Sigmoid colon (tissue), 7 donors: ENCODE data around the gene STAT4. TPM values are rescaled to one million over a fixed set of nuclear protein-coding genes. Genes with fewer than 3 reads are reported as not detected.

Experiments used
- DNase-seq: peaks from one replicate; pipeline ENCODE4 v3.0.0-alpha.2; 2019
- H3K27ac ChIP-seq, 4 donors: fragments of 200-600 bp; sonication (generic); one replicate each; pipeline ENCODE4 v1.5.1; 2016 to 2019; ENCODE audit warnings: mild to moderate bottlenecking in 1 of 4
- H3K27me3 ChIP-seq, 3 donors: fragments of 200-600 bp; sonication (generic); one replicate each; pipeline ENCODE4 v1.5.1; 2019; ENCODE audit warnings: mild to moderate bottlenecking in 1 of 3
- H3K36me3 ChIP-seq, 4 donors: fragments of 200-600 bp; sonication (generic); one replicate each; pipeline ENCODE4 v1.5.1; 2016 to 2019
- H3K4me1 ChIP-seq, 4 donors: fragments of 200-600 bp; sonication (generic); one replicate each; pipeline ENCODE4 v1.5.1; 2017 to 2019
- H3K4me3 ChIP-seq, 4 donors: fragments of 200-600 bp; sonication (generic); one replicate each; pipeline ENCODE4 v1.5.1; 2017 to 2019; ENCODE audit warnings: mild to moderate bottlenecking in 2 of 4, moderate library complexity in 1 of 4
- H3K9me3 ChIP-seq, 4 donors: fragments of 200-600 bp in 3 of 4; sonication (generic) in 3 of 4; one replicate each; pipeline versions ENCODE4 v1.5.1 to v1.6.1; 2013 to 2019
- EP300 ChIP-seq, 4 donors: sonication (generic); formaldehyde crosslinking; IDR thresholded peaks; one replicate each; pipeline ENCODE4 v1.6.1; 2017; ENCODE audit warnings: antibody characterized with exemption in 4 of 4
- POLR2A ChIP-seq, 2 donors: fragments of 450-650 bp; IDR thresholded peaks; one replicate each; pipeline ENCODE4 v1.6.1; 2016; ENCODE audit warnings: antibody characterized with exemption in 2 of 2, mild to moderate bottlenecking in 2 of 2, moderate library complexity in 2 of 2
- POLR2AphosphoS5 ChIP-seq, 4 donors: sonication (generic); formaldehyde crosslinking; IDR thresholded peaks; one replicate each; pipeline ENCODE4 v1.6.1; 2017; ENCODE audit warnings: antibody characterized with exemption in 4 of 4
- WGBS, 2 donors: extraction: QIAGEN DNeasy Blood & Tissue Kit; methylation state at CpG; one replicate each; pipeline ENCODE4 v1.1.7; 2013; 5-methylcytosine and 5-hydroxymethylcytosine counted together
- intact Hi-C: fragments of 100-400 bp; cut with DNase I; formaldehyde crosslinking; loops from one replicate; pipeline ENCODE4 v1.15.1; 2023
- polyA plus RNA-seq, 3 donors: library from polyadenylated mRNA; stranded (reverse); fragments of 200-250 nt; gene quantifications; one replicate each; pipeline ENCODE4 v1.2.3, GENCODE V29; 2013
- total RNA-seq, 4 donors: library from RNA; depleted of rRNA; stranded (reverse); fragments of >200 nt; gene quantifications; one replicate each; pipeline ENCODE4 v1.1.0, GENCODE V29; 2016
- TF ChIP-seq, protein P1 (sequence below), 4 experiments: fragments of 450-650 bp in 3 of 4; fragments of 200-600 bp in 1 of 4; IDR thresholded peaks; one replicate each; pipeline ENCODE4 v1.5.1; 2016 to 2019; ENCODE audit warnings: antibody characterized with exemption in 4 of 4, mild to moderate bottlenecking in 3 of 4, moderate library complexity in 2 of 4
- donor health status: healthy with polysubstance abuse.
- donor health status: Bipolar disorder and iron deficiency.
- donor health status: healthy.

The STAT4 gene
- total and polyA plus RNA-seq, 7 donors, result 0.46 to 4.6 (median 0.70) TPM; not detected in 1

- TF ChIP-seq POLR2A (IDR thresholded peaks at IDR 0.05) (no peak), POLR2AphosphoS5 (IDR thresholded peaks at IDR 0.05) (no peak), EP300 (IDR thresholded peaks at IDR 0.05) (no peak)
- TF ChIP-seq, protein P1, sequence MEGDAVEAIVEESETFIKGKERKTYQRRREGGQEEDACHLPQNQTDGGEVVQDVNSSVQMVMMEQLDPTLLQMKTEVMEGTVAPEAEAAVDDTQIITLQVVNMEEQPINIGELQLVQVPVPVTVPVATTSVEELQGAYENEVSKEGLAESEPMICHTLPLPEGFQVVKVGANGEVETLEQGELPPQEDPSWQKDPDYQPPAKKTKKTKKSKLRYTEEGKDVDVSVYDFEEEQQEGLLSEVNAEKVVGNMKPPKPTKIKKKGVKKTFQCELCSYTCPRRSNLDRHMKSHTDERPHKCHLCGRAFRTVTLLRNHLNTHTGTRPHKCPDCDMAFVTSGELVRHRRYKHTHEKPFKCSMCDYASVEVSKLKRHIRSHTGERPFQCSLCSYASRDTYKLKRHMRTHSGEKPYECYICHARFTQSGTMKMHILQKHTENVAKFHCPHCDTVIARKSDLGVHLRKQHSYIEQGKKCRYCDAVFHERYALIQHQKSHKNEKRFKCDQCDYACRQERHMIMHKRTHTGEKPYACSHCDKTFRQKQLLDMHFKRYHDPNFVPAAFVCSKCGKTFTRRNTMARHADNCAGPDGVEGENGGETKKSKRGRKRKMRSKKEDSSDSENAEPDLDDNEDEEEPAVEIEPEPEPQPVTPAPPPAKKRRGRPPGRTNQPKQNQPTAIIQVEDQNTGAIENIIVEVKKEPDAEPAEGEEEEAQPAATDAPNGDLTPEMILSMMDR (IDR thresholded peaks at IDR 0.05), result no peak
- no peaks in the 10 kb centered on the region for H3K27me3 ChIP-seq
- H3K36me3 ChIP-seq, result peaks cover 0 to 5% (median 0%) of the 10 kb centered on the region in 4 donors
- intact Hi-C loops, result loop anchor here (2.0 to 10.0 kb wide), 4 partner anchors 132 to 662 kb away; partner anchors contain the start of genes GLS and NAB1
- H3K9me3 ChIP-seq, result no peaks in the 10 kb centered on the region
- H3K4me3 ChIP-seq, result peak overlapping the region; percentile 75 to 94 (median 84)
- H3K27ac ChIP-seq, result peak overlapping the region; percentile 92 to 96 (median 94)
- DNase-seq, result no peak
- peaks cover 0 to 36% (median 25%) of the 10 kb centered on the region in 4 donors for H3K4me1 ChIP-seq
- 24 to 39% methylated on average over 4 of the region's 4 CpGs for WGBS, 2 donors
These were observed 136.2 kb downstream of the STAT4 start for GRCh38 chr2:191014653-191015020.

GRCh38 chr2:191013932-191014652 is 136.7 kb downstream of the STAT4 start, which contains the start of gene STAT1:
Gene STAT1, minus strand, starts transcription at chr2:191014171. Its CDS starts 4,168 bp downstream, at chr2:191010003.
- Histone ChIP-seq H3K4me1 (peaks cover 0 to 35% (median 25%) of the 10 kb centered on the region in 4 donors), H3K27me3 (no peaks in the 10 kb centered on the region), H3K27ac (peak within 1 kb of the TSS; percentile 92 to 96 (median 94)), H3K36me3 (peaks cover 0 to 11% (median 0%) of the 10 kb centered on the region in 4 donors), H3K9me3 (no peaks in the 10 kb centered on the region), H3K4me3 (peak within 1 kb of the TSS; percentile 75 to 94 (median 84))
- intact Hi-C loops, result loop anchor here (2.0 to 10.0 kb wide), 4 partner anchors 132 to 663 kb away; partner anchors contain the start of genes GLS and NAB1
- TF ChIP-seq POLR2AphosphoS5 (IDR thresholded peaks at IDR 0.05), result peak; percentile 80 to 96 (median 95)
- peak; percentile 87 for TF ChIP-seq POLR2A (IDR thresholded peaks at IDR 0.05)
- TF ChIP-seq EP300 (IDR thresholded peaks at IDR 0.05), result peak in 2 of 4 donors; percentile 72 to 77
- TF ChIP-seq, protein P1 (IDR thresholded peaks at IDR 0.05), result peak in 1 of 4 experiments; percentile 10
- DNase-seq, result peak; percentile 96
- WGBS, 2 donors, result 0% methylated on average over 68 of the region's 68 CpGs

GRCh38 chr2:191013682-191013931 is 137.2 kb downstream of the STAT4 start:
- DNase-seq, result no peak
- peak overlapping the region; percentile 92 to 96 (median 94) for H3K27ac ChIP-seq
- 0 to 1% methylated on average over 14 of the region's 14 CpGs for WGBS, 2 donors
- no peaks in the 10 kb centered on the region for H3K9me3 ChIP-seq
- H3K4me1 ChIP-seq, result peaks cover 0 to 35% (median 25%) of the 10 kb centered on the region in 4 donors
- no peaks in the 10 kb centered on the region for H3K27me3 ChIP-seq
- H3K4me3 ChIP-seq, result peak overlapping the region; percentile 75 to 94 (median 84)
- H3K36me3 ChIP-seq, result peaks cover 0 to 16% (median 0%) of the 10 kb centered on the region in 4 donors
- intact Hi-C loops, result loop anchor here (5.0 to 10.0 kb wide), 3 partner anchors 131 to 369 kb away; partner anchors contain the start of genes GLS and NAB1
- no peak for TF ChIP-seq POLR2AphosphoS5 (IDR thresholded peaks at IDR 0.05)
- TF ChIP-seq EP300 (IDR thresholded peaks at IDR 0.05), result no peak
- TF ChIP-seq, protein P1 (IDR thresholded peaks at IDR 0.05), result no peak
- no peak for TF ChIP-seq POLR2A (IDR thresholded peaks at IDR 0.05)

GRCh38 chr2:191012845-191013681 is 137.7 kb downstream of the STAT4 start:
- Histone ChIP-seq H3K9me3 (no peaks in the 10 kb centered on the region), H3K4me1 (peaks cover 0 to 35% (median 25%) of the 10 kb centered on the region in 4 donors), H3K36me3 (peaks cover 0 to 21% (median 4%) of the 10 kb centered on the region in 4 donors), H3K27ac (peak overlapping the region; percentile 92 to 96 (median 94)), H3K4me3 (peak overlapping the region; percentile 75 to 94 (median 84)), H3K27me3 (no peaks in the 10 kb centered on the region)
- intact Hi-C loops, result loop anchor here (5.0 to 10.0 kb wide), 3 partner anchors 131 to 368 kb away; partner anchors contain the start of genes GLS and NAB1
- WGBS, 2 donors, result 23 to 25% methylated on average over 14 of the region's 14 CpGs
- DNase-seq, result no peak
- no peak for TF ChIP-seq POLR2AphosphoS5 (IDR thresholded peaks at IDR 0.05)
- TF ChIP-seq, protein P1 (IDR thresholded peaks at IDR 0.05), result no peak
